Measurements from ENCODE around the gene NBPF9. TPM values are rescaled to one million over a fixed set of nuclear protein-coding genes. Genes with fewer than 3 reads are reported as not detected.

NBPF9 gene, protein sequence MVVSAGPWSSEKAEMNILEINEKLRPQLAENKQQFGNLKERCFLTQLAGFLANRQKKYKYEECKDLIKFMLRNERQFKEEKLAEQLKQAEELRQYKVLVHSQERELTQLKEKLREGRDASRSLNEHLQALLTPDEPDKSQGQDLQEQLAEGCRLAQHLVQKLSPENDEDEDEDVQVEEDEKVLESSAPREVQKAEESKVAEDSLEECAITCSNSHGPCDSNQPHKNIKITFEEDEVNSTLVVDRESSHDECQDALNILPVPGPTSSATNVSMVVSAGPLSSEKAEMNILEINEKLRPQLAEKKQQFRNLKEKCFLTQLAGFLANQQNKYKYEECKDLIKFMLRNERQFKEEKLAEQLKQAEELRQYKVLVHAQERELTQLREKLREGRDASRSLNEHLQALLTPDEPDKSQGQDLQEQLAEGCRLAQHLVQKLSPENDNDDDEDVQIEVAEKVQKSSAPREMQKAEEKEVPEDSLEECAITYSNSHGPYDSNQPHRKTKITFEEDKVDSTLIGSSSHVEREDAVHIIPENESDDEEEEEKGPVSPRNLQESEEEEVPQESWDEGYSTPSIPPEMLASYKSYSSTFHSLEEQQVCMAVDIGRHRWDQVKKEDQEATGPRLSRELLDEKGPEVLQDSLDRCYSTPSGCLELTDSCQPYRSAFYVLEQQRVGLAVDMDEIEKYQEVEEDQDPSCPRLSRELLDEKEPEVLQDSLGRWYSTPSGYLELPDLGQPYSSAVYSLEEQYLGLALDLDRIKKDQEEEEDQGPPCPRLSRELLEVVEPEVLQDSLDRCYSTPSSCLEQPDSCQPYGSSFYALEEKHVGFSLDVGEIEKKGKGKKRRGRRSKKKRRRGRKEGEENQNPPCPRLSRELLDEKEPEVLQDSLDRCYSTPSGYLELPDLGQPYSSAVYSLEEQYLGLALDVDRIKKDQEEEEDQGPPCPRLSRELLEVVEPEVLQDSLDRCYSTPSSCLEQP (N-terminal part only)
- 12.0 to 15.6 TPM (median 15.1 TPM) in 5 replicates for total RNA-seq (2022; extraction: Qiagen RNA extraction; ENCODE audit: low read depth)

GRCh38 chr1:149103109-149104081 is at the start of gene NBPF9:
Gene NBPF9 (minus strand): TSS chr1:149103551. CDS start chr1:149082139, 21,412 bp downstream.

All from A549 treated with RU486 at 1 μM for 4 hours (cell line).